Endothelial cell of umbilical vein (primary cell): ENCODE data around the gene CIC. TPM values are rescaled to one million over a fixed set of nuclear protein-coding genes. Genes with fewer than 3 reads are reported as not detected.

ENCODE experiments used
- BruUV-seq: library from RNA; stranded (reverse); fragments of 400-500 nt; replicated peaks from 2 replicates; lab custom pipeline; 2021; lab: Mats Ljungman, UMichigan
- CTCF ChIA-PET: fragments of 300-600, 350-600 bp; sonication (Branson Sonifier 250); formaldehyde crosslinking; loops from one replicate; lab custom pipeline; 2021; ENCODE audit warnings: antibody characterized with exemption, inconsistent platforms; lab: Charles Lee
- POLR2A ChIA-PET: fragments of 300-600, 350-600 bp; sonication (Branson Sonifier 250); formaldehyde crosslinking; loops from one replicate; lab custom pipeline; 2021; ENCODE audit warnings: antibody characterized with exemption, inconsistent platforms; lab: Charles Lee
- DNase-seq: peaks from one replicate; pipeline ENCODE4 v3.0.0-alpha.2; 2011; ENCODE audit warnings: low read depth, low spot score
- FAIRE-seq: peaks from 2 replicates; lab custom pipeline; 2011; peaks lifted over from hg19 to GRCh38; lab: Jason Lieb, UNC
- H2AFZ ChIP-seq: 2 replicates; pipeline ENCODE4 v1.6.0; 2012; ENCODE audit warnings: low read depth, low read length, control low read depth, inconsistent platforms
- H3K27ac ChIP-seq: 2 replicates; pipeline ENCODE4 v1.5.1; 2011; ENCODE audit warnings: low read depth, mild to moderate bottlenecking, control low read depth, low read length, moderate library complexity; ENCODE audit not compliant: insufficient read depth
- H3K27me3 ChIP-seq, 2 experiments: 2 replicates each; pipeline versions ENCODE4 v1.6.0 to v1.6.1; 2011; ENCODE audit warnings: low read length in 2 of 2, mixed read lengths in 1 of 2; ENCODE audit not compliant: control insufficient read depth in 2 of 2, insufficient read depth in 2 of 2
- H3K36me3 ChIP-seq, 2 experiments: 2 replicates in 1 of 2; 3 replicates in 1 of 2; pipeline ENCODE4 v1.5.1; 2011; ENCODE audit warnings: low read length in 2 of 2, mild to moderate bottlenecking in 1 of 2, moderate library complexity in 1 of 2; ENCODE audit not compliant: control insufficient read depth in 2 of 2, insufficient read depth in 2 of 2; ENCODE audit errors: extremely low read depth in 1 of 2
- H3K4me1 ChIP-seq: 3 replicates; pipeline ENCODE4 v1.5.1; 2011; ENCODE audit warnings: mild to moderate bottlenecking, low read length; ENCODE audit not compliant: control insufficient read depth, insufficient read depth; ENCODE audit errors: extremely low read depth
- H3K4me2 ChIP-seq: 2 replicates; pipeline ENCODE4 v1.6.1; 2011; ENCODE audit warnings: low read length, control low read depth, mixed read lengths; ENCODE audit not compliant: insufficient read depth
- H3K4me3 ChIP-seq, 3 experiments: fragments of 200-600 bp in 1 of 3; sonication (generic), shearing (Covaris generic) in 1 of 3; replicated peaks in 1 of 3; 2 replicates each; pipeline ENCODE4 v1.5.1; 2011 to 2016; ENCODE audit warnings: control low read depth in 3 of 3, low read length in 3 of 3, mild to moderate bottlenecking in 2 of 3, inconsistent platforms in 1 of 3, low read depth in 1 of 3, moderate library complexity in 1 of 3; ENCODE audit not compliant: insufficient read depth in 1 of 3
- H3K79me2 ChIP-seq: 2 replicates; pipeline ENCODE4 v1.6.0; 2012; ENCODE audit warnings: low read length, inconsistent platforms; ENCODE audit not compliant: control insufficient read depth, insufficient read depth
- H3K9ac ChIP-seq: replicated peaks from 2 replicates; pipeline ENCODE3; 2011; ENCODE audit warnings: low read length, control low read depth; ENCODE audit not compliant: insufficient read depth; ENCODE audit errors: extremely low read depth
- H3K9me1 ChIP-seq: replicated peaks from 3 replicates; pipeline ENCODE4 v1.6.0; 2011; ENCODE audit warnings: mild to moderate bottlenecking, low read length; ENCODE audit not compliant: control insufficient read depth, insufficient read depth; ENCODE audit errors: extremely low read depth
- H3K9me3 ChIP-seq: replicated peaks from 2 replicates; pipeline ENCODE4 v1.5.1; 2012; ENCODE audit warnings: low read length, inconsistent platforms; ENCODE audit not compliant: control insufficient read depth, insufficient read depth
- H4K20me1 ChIP-seq: replicated peaks from 2 replicates; pipeline ENCODE3; 2011; ENCODE audit warnings: mild to moderate bottlenecking, low read length; ENCODE audit not compliant: control insufficient read depth, insufficient read depth; ENCODE audit errors: extremely low read depth
- EZH2 ChIP-seq: IDR thresholded peaks from 2 replicates; pipeline ENCODE4 v1.6.1; 2012; ENCODE audit warnings: borderline replicate concordance, low read depth, mild to moderate bottlenecking, moderate library complexity, low read length, inconsistent platforms; ENCODE audit not compliant: severe bottlenecking
- FOS ChIP-seq: IDR thresholded peaks from 2 replicates; pipeline ENCODE4 v1.6.1; 2011; ENCODE audit warnings: mild to moderate bottlenecking, low read length, moderate library complexity, borderline replicate concordance; ENCODE audit not compliant: insufficient read depth
- GATA2 ChIP-seq: IDR thresholded peaks from 2 replicates; pipeline ENCODE4 v1.7.0; 2011; ENCODE audit warnings: low read depth, mild to moderate bottlenecking, moderate library complexity, mixed read lengths, low read length; ENCODE audit not compliant: insufficient read length, insufficient read depth
- JUN ChIP-seq: IDR thresholded peaks from 2 replicates; pipeline ENCODE4 v1.6.1; 2011; ENCODE audit warnings: borderline replicate concordance, low read depth; ENCODE audit not compliant: insufficient read length, insufficient read depth
- MYC ChIP-seq: IDR thresholded peaks from one replicate; pipeline ENCODE4 v1.6.1; 2011; ENCODE audit warnings: mild to moderate bottlenecking, low read depth, low read length
- POLR2A ChIP-seq: IDR thresholded peaks from 2 replicates; pipeline ENCODE4 v1.6.1; 2012; ENCODE audit warnings: low read depth, mild to moderate bottlenecking, control low read depth, low read length
- POLR2AphosphoS5 ChIP-seq: IDR thresholded peaks from 2 replicates; pipeline ENCODE4 v1.6.1; 2012; ENCODE audit warnings: low read depth, mild to moderate bottlenecking, control low read depth, low read length, moderate library complexity; ENCODE audit not compliant: insufficient read depth
- dilution Hi-C: fragments of 300-500 bp; cut with MboI; formaldehyde crosslinking; loops from one replicate; pipeline ENCODE4 v1.15.0; 2019; ENCODE audit warnings: low sequenced_read_pairs; ENCODE audit not compliant: extremely low pct_ligation_motif_present
- intact Hi-C: fragments of 100-400 bp; cut with micrococcal nuclease; formaldehyde crosslinking; loops from one replicate; pipeline ENCODE4 v1.10.0; 2022
- polyA plus RNA-seq, 4 experiments: library from polyadenylated mRNA; depleted of rRNA in 3 of 4; stranded (reverse) in 3 of 4; unstranded in 1 of 4; fragments of >200 nt; gene quantifications; 2 replicates each; pipeline versions ENCODE4 v1.2.1 to v1.2.3, GENCODE V29; 2011 to 2012; ENCODE audit warnings: missing spikeins in 1 of 4
- total RNA-seq: library from RNA; stranded (reverse); gene quantifications from 2 replicates; pipeline ENCODE4 v1.2.3, GENCODE V29; 2021
- TF ChIP-seq, protein P1 (sequence below): IDR thresholded peaks from 2 replicates; pipeline ENCODE4 v1.6.1; 2011; ENCODE audit not compliant: insufficient read depth, insufficient read length
- TF ChIP-seq, protein P2 (sequence below), 2 donors: IDR thresholded peaks; 1 replicate in 1 of 2; 2 replicates in 1 of 2; pipeline ENCODE4 v1.5.1; 2011; ENCODE audit warnings: low read length in 2 of 2, mild to moderate bottlenecking in 2 of 2, moderate library complexity in 2 of 2, control low read depth in 1 of 2, inconsistent platforms in 1 of 2, low read depth in 1 of 2; ENCODE audit not compliant: insufficient read depth in 1 of 2; ENCODE audit errors: extremely low read depth in 1 of 2

CIC gene
- total and polyA plus RNA-seq, 2 donors (not counting 3 experiments of a cell fraction or from before 2014, with no cell fraction given): 18.4 to 86.0 TPM

DNA sequence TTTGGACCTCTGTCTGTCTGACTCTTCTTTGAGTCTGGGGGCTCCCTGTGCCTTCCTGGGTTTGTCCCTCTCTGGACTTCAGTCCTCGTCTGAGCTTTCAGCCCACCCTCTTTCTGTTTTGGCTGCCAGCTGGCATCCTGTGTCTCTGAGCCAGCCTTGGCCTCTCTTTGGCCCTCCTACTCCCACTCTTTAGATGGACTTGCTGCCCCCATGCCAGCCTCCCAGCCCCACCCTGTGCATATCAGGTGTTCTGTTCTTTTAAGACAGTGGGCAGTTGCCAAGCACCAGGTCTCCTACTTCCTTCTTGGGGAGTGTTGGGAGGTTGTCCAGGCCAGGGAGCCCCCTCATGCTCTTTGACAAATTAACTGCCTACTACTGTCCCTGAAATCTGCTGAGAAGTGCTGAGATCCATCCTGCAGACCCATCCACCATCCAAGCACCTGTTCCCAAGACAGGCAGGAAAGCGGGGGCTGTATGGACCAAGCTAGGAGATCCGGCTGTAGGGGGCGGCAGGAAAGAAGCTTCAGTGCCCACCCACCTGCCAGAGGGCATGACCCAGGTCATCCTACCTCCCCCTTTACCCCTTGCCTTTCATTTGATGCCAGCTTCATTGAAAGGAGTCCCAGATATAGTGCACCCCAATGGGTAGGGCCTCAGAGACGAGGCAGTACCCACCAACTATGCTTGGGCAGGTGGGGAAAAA, 9.6 kb downstream of the CIC start:
- ChIA-PET POLR2A (interaction anchor here (1.0 to 1.6 kb wide), 4 partner anchors 9 to 35 kb away, joined by 3 to 9 read pairs (median 6); partner anchors contain the start of gene CIC), CTCF (interaction anchor here (1.0 to 7.4 kb wide), 10 partner anchors 8 to 166 kb away, joined by 3 to 365 read pairs (median 6); partner anchors contain the start of genes DEDD2, ERF and GSK3A)
- Histone ChIP-seq H3K27me3 (no peaks in the 10 kb centered on the region), H3K9me1 (no peaks in the 10 kb centered on the region), H3K27ac (peak overlapping the region; percentile 64), H3K4me1 (peaks cover 52% of the 10 kb centered on the region), H3K79me2 (peaks cover 28% of the 10 kb centered on the region), H3K36me3 (peaks cover 7 to 11% of the 10 kb centered on the region in 2 experiments), H3K9me3 (no peaks in the 10 kb centered on the region), H4K20me1 (no peaks in the 10 kb centered on the region), H3K9ac (no peak overlapping the region), H3K4me2 (peak overlapping the region; percentile 61), H3K4me3 (no peak overlapping the region), H2AFZ (no peak overlapping the region)
- TF ChIP-seq, protein P1, sequence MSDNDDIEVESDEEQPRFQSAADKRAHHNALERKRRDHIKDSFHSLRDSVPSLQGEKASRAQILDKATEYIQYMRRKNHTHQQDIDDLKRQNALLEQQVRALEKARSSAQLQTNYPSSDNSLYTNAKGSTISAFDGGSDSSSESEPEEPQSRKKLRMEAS: no peak
- TF ChIP-seq EZH2: no peak
- TF ChIP-seq MYC: no peak
- TF ChIP-seq GATA2: no peak
- TF ChIP-seq POLR2AphosphoS5: no peak
- TF ChIP-seq, protein P2, sequence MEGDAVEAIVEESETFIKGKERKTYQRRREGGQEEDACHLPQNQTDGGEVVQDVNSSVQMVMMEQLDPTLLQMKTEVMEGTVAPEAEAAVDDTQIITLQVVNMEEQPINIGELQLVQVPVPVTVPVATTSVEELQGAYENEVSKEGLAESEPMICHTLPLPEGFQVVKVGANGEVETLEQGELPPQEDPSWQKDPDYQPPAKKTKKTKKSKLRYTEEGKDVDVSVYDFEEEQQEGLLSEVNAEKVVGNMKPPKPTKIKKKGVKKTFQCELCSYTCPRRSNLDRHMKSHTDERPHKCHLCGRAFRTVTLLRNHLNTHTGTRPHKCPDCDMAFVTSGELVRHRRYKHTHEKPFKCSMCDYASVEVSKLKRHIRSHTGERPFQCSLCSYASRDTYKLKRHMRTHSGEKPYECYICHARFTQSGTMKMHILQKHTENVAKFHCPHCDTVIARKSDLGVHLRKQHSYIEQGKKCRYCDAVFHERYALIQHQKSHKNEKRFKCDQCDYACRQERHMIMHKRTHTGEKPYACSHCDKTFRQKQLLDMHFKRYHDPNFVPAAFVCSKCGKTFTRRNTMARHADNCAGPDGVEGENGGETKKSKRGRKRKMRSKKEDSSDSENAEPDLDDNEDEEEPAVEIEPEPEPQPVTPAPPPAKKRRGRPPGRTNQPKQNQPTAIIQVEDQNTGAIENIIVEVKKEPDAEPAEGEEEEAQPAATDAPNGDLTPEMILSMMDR (IDR thresholded peaks at IDR 0.05; ENCODE audit: extremely low read depth in 1 of 2, insufficient read depth in 1 of 2, low read depth in 1 of 2, low read length in 2 of 2): no peak
- no peak for TF ChIP-seq POLR2A
- no peak for TF ChIP-seq JUN
- TF ChIP-seq FOS: no peak
- BruUV-seq: no TSS peak
- FAIRE-seq (no peak), DNase-seq (no peak)
- intact Hi-C loops: loop anchor here (1.0 kb wide), 1 partner anchor 170 kb away; no protein-coding TSS in a partner anchor
- dilution Hi-C loops: no loop called here
